GM19043 (cell line): ENCODE measurements around the gene TMEM86A.

Experiments
- ATAC-seq: cut with Tn5 transposase; IDR thresholded peaks from one replicate; pipeline ENCODE4 v1.9.1; 2021; ENCODE audit warnings: low read depth; ENCODE audit not compliant: unreplicated experiment

Gene TMEM86A

DNA sequence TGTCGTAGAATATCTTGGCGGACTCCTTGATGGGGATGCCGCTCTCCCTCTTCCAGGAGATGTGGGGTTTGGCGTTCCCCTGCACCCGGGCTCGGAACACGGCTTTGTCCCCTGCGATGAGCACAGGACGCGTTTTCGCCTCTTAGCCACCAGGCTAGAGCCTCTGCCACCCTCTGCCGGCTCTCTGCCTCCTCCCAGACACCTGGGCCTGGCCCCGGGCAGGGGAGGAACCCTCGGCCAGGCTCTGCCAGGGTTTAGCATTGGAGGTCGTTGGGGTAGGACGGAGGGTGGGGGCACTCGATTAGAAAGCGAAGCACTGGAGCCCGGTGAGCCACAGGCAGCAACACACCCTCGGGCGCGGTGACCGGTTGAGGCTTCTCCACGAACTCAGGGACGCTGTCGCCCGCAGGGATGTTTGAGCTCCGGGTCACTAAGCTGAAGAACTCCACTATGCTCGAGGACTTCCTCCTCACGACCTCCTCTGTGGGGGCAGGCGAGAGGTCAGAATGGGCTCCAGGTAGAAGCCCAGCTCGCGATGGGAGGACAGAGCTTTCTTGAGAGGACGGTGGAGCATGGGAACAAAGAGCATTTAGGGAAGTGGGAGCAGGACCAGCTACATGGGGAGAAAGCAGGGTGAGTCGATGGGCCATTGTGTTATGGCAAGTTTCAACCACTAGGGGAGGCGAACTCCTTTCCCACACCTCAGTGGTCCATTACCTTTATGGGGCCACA is 23.1 kb downstream of the TMEM86A start:
- peak; percentile 64 for ATAC-seq

DNA sequence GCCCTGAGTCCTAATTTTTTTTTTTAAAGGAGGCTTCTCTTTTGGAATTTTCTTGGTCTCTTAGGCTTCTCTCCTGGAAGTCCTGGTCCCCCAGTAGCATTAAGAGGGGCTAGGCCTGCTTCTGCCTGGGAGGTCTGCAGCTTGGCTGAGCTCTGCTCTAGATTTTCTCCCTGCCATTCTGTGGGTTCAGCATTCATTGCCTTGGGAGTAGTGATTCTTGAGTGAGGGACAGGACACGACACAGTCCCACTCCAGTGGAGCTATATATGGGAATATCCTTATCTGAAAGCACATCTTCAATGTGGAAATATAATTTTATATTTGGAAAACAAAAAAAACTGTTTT is 23.7 kb downstream of the TMEM86A start:
- peak; percentile 3 for ATAC-seq

DNA sequence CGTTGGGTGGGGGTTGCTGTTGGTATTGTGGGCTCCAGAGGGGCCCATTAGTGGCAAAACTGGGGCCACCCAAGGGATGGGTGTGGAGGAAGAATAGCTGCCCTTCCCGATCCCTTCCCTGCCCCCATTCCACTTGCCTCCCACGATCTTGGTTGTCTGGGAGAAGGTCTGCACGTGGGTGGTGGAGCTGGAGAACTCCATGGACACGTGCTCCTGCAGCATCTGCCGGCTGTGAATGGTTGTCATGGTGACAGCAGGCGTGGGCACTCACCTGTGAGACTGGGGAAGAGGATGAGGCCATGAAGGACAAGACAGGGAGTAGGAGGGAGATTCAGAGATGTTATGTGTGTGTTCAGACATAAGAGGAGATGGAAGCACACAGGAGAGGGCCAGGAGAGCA is 25.4 kb downstream of the TMEM86A start:
- no peak for ATAC-seq

DNA sequence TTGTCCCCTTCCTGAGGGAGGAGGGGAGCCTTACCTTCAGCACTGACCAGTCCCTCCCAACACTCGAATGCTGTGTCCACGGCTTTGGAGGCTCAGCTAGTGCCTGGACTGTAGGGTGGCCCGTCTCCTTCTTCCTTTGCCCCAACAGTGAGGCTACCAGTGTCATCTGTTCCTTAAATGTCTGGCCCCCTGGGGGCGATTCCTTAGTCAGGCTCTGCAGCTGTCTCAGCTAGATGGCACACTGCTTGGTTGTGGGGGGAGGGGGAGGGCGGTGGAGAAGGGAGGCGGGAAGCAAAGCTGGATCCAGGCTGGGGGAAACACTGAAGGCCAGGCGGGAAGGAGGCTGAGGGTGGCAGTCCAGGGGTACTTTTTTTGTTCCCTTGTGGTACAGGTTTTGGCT is 27.5 kb downstream of the TMEM86A start, which contains the start of gene IGSF22:
Gene IGSF22, minus strand, starts transcription at position 149 of the 400 bp plus-strand sequence. CDS start 1,952 bp downstream, outside the sequence.
- ATAC-seq = no peak

DNA sequence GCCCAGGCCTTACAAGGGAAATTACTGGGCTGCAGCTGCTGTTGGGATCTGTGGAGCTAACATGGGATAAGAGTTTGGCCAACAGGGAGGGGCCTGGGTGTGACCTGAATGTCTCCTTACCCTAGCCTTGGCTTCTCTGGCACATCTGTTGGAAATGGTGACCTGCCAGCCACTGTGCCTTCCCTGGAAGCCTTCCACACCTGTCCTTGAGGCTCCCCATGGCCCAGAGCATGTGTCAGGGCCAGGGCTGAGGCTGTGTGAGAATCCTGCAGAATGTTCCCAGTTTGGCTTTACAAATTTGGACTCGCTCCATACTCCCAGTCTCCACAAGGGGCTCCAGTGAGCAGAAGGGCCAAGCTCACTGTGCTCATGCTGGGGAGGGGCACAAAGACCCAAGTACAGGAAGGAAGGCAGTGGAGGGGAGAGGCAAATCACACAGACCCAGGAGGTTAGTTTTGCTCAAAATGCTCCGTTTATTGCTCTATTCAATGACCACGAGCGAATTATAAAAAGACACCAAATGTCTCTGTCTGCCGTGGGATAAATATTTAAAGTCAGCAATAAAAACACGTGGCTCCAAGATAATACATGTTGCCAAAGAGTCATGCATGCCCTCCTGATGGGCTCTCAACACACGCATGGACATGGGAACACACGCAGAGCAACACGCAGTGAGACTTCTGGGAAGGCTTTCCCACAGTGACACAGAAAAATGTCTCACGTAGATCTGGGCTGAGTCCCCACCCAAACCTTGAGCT is 29.1 kb downstream of the TMEM86A start:
- ATAC-seq = no peak

DNA sequence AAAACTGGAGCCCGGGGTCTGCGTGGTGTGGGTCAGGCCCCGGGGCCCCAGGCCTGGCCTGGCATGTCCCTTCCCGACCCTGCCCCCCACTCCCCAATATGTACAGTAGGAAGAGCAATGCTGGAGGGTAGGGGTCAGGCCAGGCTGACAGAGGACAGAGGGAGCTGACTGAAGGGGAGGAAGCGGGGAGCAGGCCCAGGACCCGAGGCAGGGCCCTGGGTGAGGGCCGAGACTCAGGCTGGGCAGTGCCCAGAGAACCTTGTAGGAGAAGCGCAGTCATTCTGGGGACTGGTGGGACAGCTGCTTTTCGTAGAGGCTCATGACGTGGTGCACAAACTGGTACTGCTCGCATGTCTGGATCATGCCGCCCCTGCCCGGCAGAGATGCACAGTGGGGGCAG is 30.1 kb downstream of the TMEM86A start:
- ATAC-seq = no peak

DNA sequence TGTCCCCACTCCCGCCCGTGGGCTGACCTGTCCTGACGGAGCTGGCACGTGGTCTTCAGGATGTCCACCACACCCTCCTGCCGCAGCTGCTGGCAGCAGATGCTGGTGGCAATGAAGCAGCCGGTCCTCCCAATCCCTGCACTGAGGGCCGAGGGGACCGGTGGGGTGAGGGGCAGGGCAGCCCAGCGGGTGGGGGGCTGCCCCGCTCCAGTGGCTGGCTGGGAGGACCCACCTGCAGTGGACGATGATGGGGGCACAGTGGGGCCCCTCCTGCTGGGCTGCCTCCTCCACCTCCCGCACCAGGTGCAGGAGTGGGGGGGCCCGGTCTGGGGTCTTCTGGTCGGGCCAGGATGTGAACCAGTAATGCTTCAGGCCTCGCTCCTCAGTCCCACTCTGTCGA is 30.8 kb downstream of the TMEM86A start:
- no peak for ATAC-seq

DNA sequence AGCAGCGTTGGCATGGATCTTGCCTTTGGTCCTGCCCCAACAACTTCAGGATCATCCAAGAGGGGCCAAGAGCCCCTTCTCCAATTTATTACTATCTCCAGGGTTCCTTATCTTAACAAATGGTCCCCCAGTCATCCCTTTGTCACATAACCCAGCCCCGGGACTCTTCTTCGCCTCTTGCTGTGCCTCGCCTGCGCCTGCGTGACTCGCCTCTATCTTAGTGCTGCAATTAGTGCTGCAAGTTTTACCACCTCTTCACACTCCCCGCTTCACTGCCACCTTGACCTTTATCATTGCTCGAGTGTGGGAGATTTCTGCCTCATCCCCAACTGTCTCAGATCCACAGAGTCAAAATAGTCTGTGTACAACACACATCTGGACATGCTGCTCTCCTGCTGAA is 31.4 kb downstream of the TMEM86A start:
- no peak for ATAC-seq

DNA sequence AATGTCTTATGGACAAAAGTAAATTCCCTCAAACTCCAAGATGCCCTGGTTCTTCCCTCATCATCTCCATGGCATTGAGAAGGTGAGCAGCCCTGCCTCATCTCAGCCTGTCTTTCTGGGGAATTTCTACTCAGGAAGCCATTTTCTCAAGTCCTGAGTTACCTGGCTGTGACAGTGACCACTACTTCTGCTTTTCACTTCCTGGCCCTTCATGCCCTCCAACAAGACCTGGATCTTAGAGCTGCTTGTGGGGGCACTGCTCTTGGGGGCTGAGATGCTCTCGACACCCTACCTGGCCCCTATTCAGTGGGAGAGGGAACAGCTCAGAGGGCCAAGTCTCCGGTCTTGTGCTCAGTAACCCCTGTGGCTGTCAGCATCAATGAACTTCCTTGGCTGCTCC is 32.9 kb downstream of the TMEM86A start:
- no peak for ATAC-seq

DNA sequence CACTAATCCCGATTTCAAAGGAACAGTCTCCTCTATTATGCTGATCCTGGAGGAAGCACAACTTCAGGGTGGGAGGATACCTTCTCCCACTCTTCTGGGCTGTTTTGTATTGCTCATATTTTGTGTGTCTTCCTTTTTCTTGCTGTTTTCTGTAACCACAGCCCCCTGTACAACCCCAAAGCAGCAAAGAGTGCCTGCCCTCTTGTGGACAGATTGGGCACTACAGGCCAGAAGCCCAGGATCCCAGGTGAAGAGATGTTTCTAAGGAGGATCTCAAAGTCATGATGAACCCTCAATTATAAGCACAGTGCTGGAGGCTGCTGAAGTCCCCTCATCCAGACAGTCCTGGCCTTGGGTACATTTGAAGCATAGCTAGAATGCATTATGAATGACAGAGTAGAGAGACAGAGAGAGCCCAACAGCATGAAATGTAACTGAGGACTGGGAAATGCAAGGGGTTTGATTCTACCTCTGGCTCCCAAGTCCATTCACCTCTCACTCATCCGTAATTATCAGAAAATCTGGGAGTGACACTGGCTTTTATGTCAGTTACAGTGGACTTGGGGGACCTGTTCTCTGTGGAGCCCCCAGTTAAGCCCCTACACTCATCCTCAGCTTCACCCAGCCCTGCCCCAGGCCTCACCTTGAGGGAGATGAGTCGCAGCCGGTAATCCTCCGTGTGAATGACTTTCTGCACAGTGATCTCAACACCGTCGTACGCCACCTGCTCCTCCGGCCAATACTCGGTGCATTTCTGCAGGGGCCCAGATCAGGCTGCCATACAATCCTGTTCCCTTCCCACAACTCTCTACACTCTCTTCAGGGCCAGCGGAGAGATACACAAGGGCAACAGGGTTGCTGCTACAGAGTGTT is 33.6 kb downstream of the TMEM86A start:
- ATAC-seq = peak; percentile 48

DNA sequence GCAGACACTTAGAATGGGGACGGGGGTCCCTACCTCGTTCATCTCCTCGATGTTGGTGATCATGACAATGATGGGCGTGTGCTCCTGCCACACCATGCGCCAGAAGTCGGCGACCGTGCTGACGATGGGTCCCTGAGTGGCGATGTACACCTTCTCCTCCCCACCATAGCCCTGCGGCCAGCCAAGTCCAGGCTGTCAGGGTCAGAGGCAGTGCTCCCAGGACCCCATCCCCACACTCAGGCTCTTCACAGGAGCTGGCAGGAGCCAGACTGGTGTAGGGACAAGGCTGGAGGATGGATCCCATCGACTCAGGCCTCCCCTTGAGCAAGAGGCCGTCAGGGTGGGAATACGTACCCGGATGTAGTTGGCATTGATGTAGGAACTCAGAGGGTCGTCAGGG is 34.6 kb downstream of the TMEM86A start:
- no peak for ATAC-seq

DNA sequence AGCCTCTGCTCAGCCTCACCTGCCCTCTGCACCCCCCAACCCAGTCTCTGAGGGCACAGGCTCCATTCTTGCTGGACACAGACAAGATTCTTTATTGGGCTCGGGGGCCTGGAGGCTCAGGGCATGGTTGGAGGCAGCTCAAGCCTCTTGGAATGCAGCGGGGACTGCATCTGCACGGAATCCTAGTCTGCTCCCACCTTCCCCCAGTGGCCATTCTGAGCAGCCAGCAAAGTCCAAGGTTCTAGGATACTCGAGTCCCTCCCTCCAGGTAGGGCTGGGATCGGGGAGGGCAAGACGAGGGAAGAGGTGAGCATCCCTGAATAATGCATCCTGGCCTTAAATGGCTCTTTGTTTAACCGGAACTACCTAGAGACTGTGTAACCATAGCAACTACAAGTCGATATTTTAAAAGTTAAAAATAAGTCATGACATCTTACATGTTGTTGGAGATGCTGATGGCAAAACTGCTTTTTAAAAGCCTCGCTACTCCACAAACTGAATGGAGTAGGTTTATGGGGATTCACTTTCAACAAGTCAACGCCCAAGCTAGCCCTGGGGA is 38.1 kb downstream of the TMEM86A start:
- ATAC-seq = no peak

DNA sequence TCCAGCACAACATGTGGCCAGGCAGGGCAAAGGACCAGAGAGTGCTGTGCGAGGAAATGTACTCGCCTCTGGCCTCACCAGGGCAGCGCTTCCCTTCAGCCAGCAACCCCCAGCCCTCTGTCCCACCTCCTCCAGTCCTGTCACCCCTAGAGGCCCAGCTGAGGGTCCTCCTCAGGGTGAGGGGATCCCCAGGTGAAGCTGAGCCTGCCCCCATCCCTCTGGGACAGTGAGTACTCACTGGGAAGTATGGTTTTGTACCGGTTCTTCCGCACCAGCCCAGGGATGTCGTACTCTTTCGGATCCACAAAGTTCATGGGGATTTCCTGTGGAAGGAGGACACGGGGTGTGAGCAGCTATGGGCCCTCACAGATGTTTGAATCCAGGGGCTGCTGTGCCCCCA is 39.1 kb downstream of the TMEM86A start:
- ATAC-seq = no peak

DNA sequence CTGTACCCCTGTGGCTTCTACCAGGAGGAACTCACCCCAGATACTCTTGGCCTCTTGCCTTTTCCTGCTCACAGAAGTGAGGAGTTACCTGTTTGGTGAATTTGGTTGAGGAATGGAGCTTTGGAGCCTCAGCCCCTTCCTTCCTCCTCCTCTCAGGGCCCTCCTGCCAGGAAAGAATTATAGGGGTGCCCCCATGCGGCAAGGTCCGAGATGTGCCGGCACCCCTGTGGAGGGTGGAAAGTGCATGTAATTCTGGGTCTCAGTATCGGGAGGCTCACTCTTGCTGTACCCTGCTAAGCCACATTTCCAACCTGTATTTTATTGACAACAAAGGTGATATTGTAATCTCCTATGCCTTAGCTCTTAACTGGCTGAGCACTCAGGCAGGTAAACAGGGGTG is 41.1 kb downstream of the TMEM86A start:
- ATAC-seq = no peak

DNA sequence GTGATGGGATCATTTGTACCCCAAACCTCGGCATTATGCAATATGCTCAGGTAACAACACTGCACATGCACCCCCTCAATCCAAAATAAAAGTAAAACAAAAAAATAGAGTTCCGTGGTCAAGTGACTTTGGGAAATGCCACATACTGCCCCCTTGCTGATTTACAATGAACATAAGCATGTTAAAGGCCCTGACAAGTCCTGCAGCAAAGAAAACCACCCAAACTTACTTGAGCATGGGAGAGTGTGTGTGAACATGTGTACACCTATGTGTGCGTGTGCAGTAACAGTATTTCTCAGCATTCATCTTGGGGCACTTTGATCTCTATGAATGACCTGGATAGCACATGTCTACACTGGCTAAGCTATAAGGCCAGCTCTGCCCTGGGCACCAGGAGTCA is 43.2 kb downstream of the TMEM86A start:
- no peak for ATAC-seq

DNA sequence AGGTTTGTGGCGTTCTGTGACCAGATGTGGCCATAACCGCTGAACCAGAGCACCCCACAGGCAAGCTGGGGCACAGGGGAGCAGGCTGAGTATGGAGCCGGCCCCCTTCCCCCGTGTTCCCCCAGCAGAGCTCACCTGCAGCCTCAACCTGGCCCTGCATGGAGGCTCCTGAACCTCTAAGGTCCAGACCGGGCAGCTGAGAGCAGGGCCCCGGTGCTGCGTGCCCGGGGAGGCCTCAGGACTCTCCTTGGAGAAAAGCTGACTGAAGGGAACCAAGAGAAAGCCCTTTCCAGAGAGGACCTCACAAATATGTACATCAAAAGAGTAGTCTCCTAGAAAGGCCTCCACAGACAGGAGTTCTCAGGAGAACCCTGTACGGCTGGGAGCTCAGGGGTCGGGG is 44.8 kb downstream of the TMEM86A start:
- ATAC-seq = no peak

DNA sequence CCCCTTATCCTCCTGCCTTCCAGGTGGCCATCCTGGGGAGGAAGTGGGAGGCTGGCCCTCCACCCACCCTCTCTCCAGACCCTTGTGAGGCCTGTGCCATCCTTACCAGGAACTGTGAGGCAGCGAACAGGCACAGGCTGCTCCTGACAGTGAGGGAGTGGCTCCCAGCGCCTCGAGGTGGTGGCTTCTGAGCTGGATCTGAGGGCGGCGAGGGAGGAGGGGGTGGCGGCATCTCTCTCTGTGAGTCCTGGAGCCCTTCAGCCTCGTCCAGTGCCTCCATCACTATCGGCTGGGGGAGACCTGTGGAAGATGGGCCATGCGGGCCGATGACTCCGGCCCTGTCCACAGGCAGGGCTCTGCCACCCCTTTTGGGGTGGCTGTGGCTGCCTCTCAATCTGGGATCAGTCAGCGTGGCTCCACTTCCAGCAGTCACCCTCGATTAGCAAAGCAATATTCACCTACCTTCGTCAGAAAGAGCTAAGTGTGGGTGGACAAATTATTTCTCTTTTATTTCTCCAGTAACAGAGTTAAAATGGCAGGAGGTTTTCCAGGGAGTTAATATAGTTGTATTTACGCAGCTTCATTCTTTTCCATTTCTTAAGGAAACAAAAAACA is 45.4 kb downstream of the TMEM86A start:
- no peak for ATAC-seq

DNA sequence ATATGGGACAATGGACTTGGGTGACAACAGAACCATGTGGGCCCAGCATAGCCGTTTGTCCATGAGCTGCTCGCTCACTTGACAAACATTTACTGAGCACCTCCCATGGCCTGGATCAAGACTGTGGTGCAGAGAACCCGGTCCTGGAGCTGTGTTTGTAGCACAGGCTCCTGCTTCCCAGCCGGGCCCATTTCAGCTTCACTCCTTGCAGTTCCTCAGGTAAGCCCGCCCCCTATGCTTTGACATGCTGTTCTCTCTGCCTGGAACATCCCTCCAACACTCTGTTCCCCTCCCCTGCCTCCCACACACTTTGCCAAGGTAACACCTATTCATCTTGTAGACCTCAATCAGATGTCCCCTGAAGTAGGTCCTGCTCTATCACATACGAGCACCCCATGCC is 46.7 kb downstream of the TMEM86A start:
- ATAC-seq = no peak

DNA sequence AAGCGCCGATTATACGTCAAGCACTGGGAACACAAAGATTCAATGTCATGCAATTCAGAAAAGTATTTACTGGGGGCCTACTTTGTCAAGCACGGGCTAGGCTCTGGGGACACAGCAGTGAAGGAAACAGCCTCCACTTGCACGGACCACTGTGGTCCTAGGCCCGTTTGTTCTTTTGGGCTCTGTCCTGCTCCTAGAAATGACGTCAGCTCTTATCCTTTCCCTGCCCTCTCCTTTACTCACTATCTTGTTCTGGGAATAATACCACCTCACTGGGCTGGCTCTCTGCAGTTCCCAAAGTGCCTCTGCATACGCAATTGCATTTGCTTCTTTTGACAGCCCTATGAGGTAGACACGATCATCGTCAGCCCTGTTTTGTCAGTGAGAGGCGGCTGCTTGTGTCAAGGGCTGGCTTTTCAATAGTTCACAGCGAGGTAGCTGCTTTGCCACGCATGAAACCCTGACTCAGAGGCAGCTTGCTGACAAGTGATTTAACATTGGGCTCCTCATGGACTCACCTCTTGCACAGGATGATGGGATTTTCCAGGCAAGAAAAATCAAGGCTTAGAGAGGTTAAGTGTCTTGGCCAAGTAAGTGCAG is 50.3 kb downstream of the TMEM86A start:
- ATAC-seq = no peak

DNA sequence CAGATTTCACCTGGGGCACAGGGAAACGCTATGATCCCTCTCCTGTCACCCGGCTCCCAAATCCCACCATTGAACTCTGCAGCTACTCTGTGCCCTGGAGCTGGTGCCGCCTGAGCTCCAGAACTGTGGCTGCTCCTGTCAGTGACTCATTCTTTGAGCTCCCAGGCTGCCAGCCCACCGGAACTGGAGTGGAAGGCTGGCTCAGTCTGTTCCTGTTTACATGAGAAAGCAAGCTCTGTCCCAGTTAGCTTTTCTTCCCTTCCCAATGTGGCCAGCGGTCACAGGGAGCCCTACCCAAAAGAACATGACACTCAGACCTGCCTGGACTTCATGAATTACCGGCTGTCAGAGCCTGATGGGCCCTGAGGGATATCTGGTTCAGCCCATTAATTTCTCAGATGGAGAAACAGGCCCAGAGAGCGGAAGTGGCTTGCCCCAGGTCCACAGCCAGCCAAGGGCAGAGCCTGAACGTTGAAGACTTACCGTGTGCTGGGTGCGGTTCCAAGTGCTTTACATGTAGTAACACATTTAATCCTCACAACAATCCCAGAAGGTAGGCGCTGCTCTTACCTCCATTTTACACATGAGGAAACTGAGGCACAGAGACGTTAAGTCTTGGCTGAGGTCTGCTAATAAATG is 51.2 kb downstream of the TMEM86A start:
- ATAC-seq = no peak
